ENCODE data around the gene PRM3.

The PRM3 gene

DNA sequence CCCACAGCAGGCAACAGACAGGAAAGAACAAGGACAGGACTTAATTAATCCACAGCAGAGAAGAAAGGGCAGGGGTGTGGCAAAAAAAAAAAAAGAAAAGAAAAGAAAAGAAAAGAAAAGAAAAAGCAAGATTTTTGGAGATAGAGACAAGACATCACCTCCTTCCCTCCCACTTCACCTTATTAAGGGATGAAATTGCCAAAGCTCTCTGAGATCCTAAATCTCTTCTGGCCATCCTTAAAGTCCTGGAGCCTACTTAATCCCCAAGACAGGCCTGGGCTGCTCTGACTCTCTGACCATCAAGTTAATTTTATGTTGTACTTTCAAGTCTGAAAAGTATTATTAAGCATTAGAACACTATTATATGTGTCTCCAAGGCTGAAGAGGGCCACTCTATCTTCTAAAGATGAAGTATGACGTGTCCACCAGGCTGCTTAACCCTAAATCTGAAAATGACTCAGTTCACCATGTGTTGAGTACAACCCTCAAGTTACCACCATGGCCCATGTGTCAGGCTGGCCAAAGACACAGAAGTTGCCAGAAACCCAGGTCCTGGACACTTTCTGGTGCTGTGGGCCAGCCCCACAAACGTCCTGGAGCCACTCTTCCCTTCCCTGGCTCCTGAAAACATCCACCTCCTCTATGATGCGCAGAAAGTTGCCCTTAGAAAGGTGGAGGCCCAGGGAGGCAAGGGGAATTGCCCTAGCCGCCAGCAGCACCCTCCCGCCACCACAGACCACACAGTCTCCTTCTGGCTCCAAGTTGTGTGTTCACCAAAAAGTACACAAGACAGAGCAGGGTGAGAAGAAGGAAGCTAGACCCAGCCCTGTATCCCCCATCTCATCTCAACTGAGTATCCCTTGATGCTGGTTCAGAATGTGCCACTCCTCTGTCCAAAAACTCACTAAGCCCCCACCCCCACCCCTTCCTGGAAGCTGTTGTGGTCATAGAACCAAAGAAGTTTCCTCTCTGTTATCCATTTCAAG lies 20.1 kb downstream of the PRM3 start:
- Histone ChIP-seq H3K36me3 (ENCODE audit: insufficient read depth, low read length) (no peaks in the 10 kb centered on the region), H3K9me3 (ENCODE audit: low read length) (no peaks in the 10 kb centered on the region), H3K4me3 (ENCODE audit: low read depth in 1 of 2, low read length in 2 of 2) (no peak overlapping the region), H3K27ac (ENCODE audit: low read depth, low read length) (no peak overlapping the region), H3K9ac (ENCODE audit: low read length) (no peak overlapping the region), H3K27me3 (ENCODE audit: control insufficient read depth in 1 of 2, insufficient read depth in 2 of 2, low read length in 2 of 2) (no peaks in the 10 kb centered on the region), H3K4me1 (ENCODE audit: insufficient read depth, low read length) (peaks cover 21% of the 10 kb centered on the region)

DNA sequence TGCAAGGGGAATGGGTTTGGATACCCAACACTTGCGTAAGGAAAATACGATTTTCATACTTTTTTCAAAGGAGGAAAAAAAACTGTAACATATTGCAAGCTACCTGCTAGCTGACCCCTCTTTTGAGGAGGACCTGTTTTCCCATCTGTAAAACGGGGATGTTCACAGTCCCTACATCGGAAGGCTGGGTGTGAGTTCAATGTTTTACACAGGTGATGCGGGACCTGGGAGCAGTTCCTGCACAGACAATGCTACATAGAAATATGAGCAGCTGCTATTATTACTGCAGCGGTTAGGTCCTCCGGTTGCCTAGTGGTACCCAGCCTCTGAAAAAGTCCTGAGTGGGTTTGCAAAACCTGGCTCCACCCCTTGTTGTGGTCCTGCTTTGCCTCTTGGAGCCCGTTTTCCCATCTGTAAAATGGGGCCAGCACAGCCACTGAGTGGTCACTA lies 20.9 kb downstream of the PRM3 start:
- no peak overlapping the region for H3K27ac ChIP-seq (ENCODE audit: low read depth, low read length)
- no peak overlapping the region for H3K9ac ChIP-seq (ENCODE audit: low read length)
- H3K36me3 ChIP-seq (ENCODE audit: insufficient read depth, low read length): no peaks in the 10 kb centered on the region
- H3K4me3 ChIP-seq (ENCODE audit: low read depth in 1 of 2, low read length in 2 of 2): no peak overlapping the region
- no peaks in the 10 kb centered on the region for H3K27me3 ChIP-seq (ENCODE audit: control insufficient read depth in 1 of 2, insufficient read depth in 2 of 2, low read length in 2 of 2)
- H3K4me1 ChIP-seq (ENCODE audit: insufficient read depth, low read length): peaks cover 21% of the 10 kb centered on the region
- no peaks in the 10 kb centered on the region for H3K9me3 ChIP-seq (ENCODE audit: low read length)

DNA sequence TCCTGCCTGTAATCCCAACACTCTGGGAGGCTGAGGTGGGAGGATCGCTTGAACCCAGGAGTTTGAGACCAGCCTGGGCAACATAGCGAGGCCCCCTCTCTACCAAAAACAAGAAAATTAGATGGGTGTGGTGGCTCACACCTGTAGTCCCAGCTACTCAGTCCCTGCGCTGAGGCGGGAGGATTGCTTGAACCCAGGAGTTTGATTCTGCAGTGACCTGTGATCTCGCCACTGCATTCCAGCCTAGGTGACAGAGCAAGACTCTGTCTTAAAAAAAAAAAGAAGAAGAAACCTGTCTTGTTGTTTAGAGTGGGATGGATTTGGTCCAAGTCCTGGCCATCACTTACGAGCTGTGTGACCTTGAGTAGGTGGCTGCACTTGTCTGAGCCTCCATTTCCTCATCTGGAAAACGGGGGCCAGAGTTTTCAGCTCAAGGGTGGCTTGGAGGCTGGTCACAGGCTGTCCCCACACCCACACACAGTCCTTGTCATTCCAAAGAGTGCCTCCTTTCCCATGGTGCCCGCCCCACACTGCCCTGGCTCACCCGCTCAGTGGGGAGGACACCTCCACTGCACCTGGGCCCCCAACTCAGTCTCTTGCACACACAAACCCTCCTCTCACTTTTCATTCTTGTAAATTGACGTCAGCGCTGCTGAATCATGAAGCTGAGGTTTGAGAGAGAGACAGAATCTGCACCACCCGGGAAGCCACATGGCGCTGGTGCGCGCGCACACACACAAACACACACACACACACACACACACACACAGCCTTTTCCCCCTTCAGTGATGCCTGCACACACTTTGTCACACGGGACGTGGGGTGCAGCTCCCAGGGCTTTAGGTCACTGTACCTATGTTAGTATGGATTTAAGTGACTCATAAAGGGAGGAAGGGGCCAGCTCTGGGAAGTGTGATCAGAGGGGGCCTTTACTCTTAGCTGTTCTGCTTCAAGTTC lies 21.6 kb downstream of the PRM3 start:
- Histone ChIP-seq H3K27me3 (ENCODE audit: control insufficient read depth in 1 of 2, insufficient read depth in 2 of 2, low read length in 2 of 2) (no peaks in the 10 kb centered on the region), H3K27ac (ENCODE audit: low read depth, low read length) (no peak overlapping the region), H3K4me1 (ENCODE audit: insufficient read depth, low read length) (peaks cover 18% of the 10 kb centered on the region), H3K4me3 (ENCODE audit: low read depth in 1 of 2, low read length in 2 of 2) (no peak overlapping the region), H3K9me3 (ENCODE audit: low read length) (no peaks in the 10 kb centered on the region), H3K36me3 (ENCODE audit: insufficient read depth, low read length) (no peaks in the 10 kb centered on the region), H3K9ac (ENCODE audit: low read length) (no peak overlapping the region)

DNA sequence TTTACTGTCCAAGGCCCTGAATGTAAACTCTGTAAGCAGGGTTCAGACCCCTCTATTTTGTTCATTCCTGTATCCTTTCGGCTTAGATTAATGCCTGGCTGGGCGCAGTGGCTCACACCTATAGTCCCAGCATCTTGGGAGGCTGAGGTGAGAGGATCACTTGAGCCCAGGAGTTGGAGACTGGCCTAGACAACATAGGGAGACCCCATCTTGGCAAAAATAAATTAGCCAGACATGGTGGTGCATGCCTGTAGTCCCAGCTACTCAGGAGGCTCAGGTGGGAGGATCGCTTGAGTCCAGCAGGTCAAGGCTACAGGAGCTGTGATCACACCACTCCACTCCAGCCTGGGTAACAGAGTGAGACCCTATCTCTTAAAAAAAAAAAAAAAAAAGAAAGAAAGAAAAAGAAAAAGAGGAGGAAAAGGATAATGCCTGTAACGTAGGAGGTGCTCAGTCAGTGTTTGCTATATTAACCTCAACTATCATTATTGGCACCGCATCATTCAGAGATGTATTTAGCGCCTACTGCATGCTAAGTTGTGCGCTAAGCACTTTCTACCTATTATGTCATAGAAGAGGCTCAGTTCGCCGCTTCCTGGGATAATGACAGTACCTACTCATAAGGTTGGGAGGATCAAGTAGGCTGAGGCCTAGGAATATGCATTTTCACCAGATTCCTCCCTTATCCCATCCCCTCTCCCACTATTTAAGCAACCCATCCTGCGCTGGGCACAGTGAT lies 22.5 kb downstream of the PRM3 start:
- peaks cover 17% of the 10 kb centered on the region for H3K4me1 ChIP-seq (ENCODE audit: insufficient read depth, low read length)
- no peak overlapping the region for H3K4me3 ChIP-seq (ENCODE audit: low read depth in 1 of 2, low read length in 2 of 2)
- H3K27ac ChIP-seq (ENCODE audit: low read depth, low read length): no peak overlapping the region
- no peaks in the 10 kb centered on the region for H3K9me3 ChIP-seq (ENCODE audit: low read length)
- H3K9ac ChIP-seq (ENCODE audit: low read length): no peak overlapping the region
- H3K36me3 ChIP-seq (ENCODE audit: insufficient read depth, low read length): no peaks in the 10 kb centered on the region
- H3K27me3 ChIP-seq (ENCODE audit: control insufficient read depth in 1 of 2, insufficient read depth in 2 of 2, low read length in 2 of 2): no peaks in the 10 kb centered on the region

DNA sequence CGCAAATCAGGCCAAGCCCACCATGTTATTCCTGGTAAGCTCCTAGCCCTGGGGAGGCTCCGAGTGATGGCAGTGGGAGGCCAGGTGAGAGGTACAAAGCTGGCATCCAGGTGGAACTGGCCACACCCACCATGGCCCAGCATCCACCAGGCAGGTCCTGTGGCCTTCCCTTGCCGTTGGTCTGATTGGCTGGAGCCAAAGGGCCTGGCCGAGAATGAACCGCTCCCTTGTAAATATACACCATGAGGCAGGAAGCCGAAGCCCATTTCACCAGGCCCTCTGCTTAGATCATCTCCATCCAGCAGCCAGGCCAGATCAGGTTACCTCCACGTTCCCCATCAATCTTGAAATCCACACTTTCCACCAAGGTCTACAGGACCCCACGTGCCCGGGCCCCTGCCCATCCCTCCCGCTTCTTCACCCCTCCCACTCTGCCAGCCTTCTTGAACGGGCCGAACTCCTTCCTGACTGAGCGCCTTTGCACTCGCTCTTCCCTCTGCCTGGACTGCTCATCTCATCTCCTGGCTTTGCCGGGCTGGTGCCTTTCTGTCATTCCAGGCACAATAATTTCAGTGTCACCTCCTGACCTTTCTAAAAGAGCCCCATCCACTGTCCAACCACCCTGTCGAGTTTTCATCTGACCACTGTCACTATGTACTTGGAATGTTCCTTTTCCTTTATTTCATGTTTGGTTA lies 23.2 kb downstream of the PRM3 start:
- Histone ChIP-seq H3K36me3 (ENCODE audit: insufficient read depth, low read length) (no peaks in the 10 kb centered on the region), H3K27ac (ENCODE audit: low read depth, low read length) (no peak overlapping the region), H3K4me3 (ENCODE audit: low read depth in 1 of 2, low read length in 2 of 2) (no peak overlapping the region), H3K4me1 (ENCODE audit: insufficient read depth, low read length) (peaks cover 17% of the 10 kb centered on the region), H3K9ac (ENCODE audit: low read length) (no peak overlapping the region), H3K9me3 (ENCODE audit: low read length) (no peaks in the 10 kb centered on the region), H3K27me3 (ENCODE audit: control insufficient read depth in 1 of 2, insufficient read depth in 2 of 2, low read length in 2 of 2) (no peaks in the 10 kb centered on the region)

DNA sequence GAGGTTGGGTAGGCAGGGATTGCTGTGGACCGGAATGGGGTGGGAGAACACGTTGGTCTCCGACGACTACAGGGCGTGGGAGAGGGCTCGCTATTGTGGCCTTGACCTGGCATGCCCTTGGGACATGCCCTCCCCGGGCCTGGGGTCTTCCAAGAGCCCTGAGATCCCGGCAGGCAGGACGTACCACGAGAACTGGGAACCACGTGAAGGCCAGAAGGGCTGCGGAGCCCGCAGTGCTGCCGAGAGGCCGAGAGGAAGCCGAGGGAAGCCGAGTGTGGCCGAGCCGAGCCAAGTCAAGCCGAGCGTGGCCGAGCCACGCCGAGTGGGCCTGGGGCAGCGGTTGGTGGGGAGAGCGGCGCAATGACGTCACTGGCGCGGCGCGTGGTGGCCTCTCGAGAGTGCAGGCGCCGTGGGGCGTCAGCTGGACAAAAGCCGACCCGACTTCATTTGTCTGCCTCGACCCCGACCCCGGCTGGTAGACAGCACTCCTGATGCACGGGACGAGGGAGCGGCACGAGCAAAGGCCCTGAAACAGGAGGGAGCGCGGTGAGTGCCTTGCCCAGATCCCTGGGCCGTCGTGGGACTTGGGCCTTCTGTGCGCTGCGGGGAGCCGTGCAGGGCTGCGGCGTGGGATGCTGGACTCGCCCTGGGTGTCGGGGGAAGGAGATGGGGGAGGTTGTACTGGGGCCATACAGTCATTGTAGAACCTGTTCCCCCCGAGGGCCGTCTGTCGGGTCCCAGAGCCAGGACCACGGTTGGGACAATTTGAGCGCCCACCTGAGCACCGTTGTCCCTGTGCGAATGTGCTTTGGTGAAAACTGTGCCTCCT lies 24.0 kb downstream of the PRM3 start:
- Histone ChIP-seq H3K4me3 (ENCODE audit: low read depth in 1 of 2, low read length in 2 of 2) (no peak overlapping the region), H3K27ac (ENCODE audit: low read depth, low read length) (no peak overlapping the region), H3K36me3 (ENCODE audit: insufficient read depth, low read length) (no peaks in the 10 kb centered on the region), H3K9ac (ENCODE audit: low read length) (no peak overlapping the region), H3K27me3 (ENCODE audit: control insufficient read depth in 1 of 2, insufficient read depth in 2 of 2, low read length in 2 of 2) (no peaks in the 10 kb centered on the region), H3K9me3 (ENCODE audit: low read length) (no peaks in the 10 kb centered on the region), H3K4me1 (ENCODE audit: insufficient read depth, low read length) (peaks cover 15% of the 10 kb centered on the region)

DNA sequence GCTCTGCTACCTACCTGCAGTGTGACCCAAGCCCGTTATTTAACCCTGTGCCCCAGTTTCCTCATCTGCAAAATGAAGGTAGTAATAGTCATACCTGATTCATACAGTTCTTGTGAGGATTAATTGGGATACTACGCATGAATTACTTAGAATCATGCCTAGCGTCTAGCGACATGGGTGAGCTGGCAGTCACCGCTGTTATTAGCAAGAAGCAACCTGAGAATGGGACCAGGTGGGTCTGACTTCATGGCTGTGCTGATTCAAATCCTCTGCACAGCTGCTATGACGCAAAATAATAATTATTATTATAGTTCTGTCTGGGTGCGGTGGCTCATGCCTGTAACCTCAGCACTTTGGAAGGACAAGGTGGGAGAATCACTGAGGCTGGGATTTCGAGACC lies 25.3 kb downstream of the PRM3 start:
- H3K9me3 ChIP-seq (ENCODE audit: low read length): no peaks in the 10 kb centered on the region
- peaks cover 4% of the 10 kb centered on the region for H3K4me1 ChIP-seq (ENCODE audit: insufficient read depth, low read length)
- H3K27ac ChIP-seq (ENCODE audit: low read depth, low read length): no peak overlapping the region
- no peak overlapping the region for H3K4me3 ChIP-seq (ENCODE audit: low read depth in 1 of 2, low read length in 2 of 2)
- H3K9ac ChIP-seq (ENCODE audit: low read length): no peak overlapping the region
- H3K27me3 ChIP-seq (ENCODE audit: control insufficient read depth in 1 of 2, insufficient read depth in 2 of 2, low read length in 2 of 2): no peaks in the 10 kb centered on the region
- H3K36me3 ChIP-seq (ENCODE audit: insufficient read depth, low read length): no peaks in the 10 kb centered on the region

DNA sequence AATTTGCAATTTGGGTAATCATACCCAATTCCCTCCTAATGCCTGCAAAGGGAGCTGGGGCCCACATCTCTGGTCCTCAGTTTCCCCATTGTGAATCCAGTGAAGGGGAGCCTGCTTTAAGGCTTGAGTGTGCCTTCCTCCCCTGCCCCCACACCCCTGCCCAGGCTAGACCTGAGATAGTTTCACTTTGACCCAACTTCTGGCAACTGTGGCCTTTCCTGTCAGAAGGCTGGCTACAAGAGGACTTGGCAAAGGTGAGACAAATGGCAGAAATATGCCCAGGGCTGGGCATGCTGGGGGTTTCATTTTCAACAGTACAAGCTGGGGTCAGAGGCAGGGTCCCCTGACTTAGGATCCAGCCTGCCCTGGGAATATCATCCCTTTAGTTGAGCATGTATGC lies 27.4 kb downstream of the PRM3 start:
- Histone ChIP-seq H3K9ac (ENCODE audit: low read length) (no peak overlapping the region), H3K4me1 (ENCODE audit: insufficient read depth, low read length) (no peaks in the 10 kb centered on the region), H3K36me3 (ENCODE audit: insufficient read depth, low read length) (no peaks in the 10 kb centered on the region), H3K27me3 (ENCODE audit: control insufficient read depth in 1 of 2, insufficient read depth in 2 of 2, low read length in 2 of 2) (no peaks in the 10 kb centered on the region), H3K4me3 (ENCODE audit: low read depth in 1 of 2, low read length in 2 of 2) (no peak overlapping the region), H3K9me3 (ENCODE audit: low read length) (no peaks in the 10 kb centered on the region), H3K27ac (ENCODE audit: low read depth, low read length) (no peak overlapping the region)

DNA sequence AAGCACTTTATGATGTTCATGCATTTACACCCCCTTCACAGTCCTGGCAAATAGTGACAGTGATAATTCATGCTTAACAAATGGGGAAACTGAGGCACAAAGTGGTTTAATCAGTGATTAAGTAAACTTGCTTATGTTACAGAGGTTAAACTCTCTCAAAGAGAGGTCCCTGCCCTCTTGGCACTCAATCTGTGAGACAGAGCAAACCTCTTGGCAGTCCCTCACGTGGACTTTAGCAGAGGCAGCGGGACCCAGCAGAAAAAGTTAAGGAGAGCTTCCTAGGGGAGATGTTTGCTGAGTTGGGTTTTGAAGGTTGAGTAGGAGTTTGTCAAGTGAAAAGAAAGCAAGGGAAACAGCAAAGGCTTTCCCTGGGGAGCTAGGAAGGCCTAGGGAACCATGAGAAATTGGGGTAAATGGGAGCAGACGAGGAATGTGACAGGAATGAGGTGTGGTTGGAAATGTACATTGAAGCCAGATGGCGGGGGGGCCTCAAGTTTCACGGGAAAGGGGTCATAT lies 28.1 kb downstream of the PRM3 start:
- no peaks in the 10 kb centered on the region for H3K9me3 ChIP-seq (ENCODE audit: low read length)
- H3K36me3 ChIP-seq (ENCODE audit: insufficient read depth, low read length): no peaks in the 10 kb centered on the region
- no peak overlapping the region for H3K27ac ChIP-seq (ENCODE audit: low read depth, low read length)
- no peaks in the 10 kb centered on the region for H3K4me1 ChIP-seq (ENCODE audit: insufficient read depth, low read length)
- H3K4me3 ChIP-seq (ENCODE audit: low read depth in 1 of 2, low read length in 2 of 2): no peak overlapping the region
- no peak overlapping the region for H3K9ac ChIP-seq (ENCODE audit: low read length)
- no peaks in the 10 kb centered on the region for H3K27me3 ChIP-seq (ENCODE audit: control insufficient read depth in 1 of 2, insufficient read depth in 2 of 2, low read length in 2 of 2)

DNA sequence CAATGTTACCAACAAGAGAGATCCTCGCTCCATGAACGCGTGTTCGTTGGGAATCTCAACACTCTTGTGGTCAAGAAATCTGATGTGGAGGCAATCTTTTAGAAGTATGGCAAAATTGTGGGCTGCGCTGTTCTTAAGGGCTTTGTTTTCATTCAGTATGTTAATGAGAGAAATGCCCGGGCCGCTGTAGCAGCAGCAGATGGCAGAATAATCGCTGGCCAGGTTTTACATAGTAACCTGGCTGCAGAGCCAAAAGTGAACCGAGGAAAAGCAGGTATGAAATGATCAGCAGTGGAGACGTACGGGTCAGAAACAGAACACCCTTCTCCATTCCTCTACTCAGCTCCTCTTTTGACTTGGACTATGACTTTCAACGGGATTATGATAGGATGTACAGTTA lies 30.8 kb downstream of the PRM3 start:
- Histone ChIP-seq H3K36me3 (ENCODE audit: insufficient read depth, low read length) (no peaks in the 10 kb centered on the region), H3K9me3 (ENCODE audit: low read length) (no peaks in the 10 kb centered on the region), H3K9ac (ENCODE audit: low read length) (no peak overlapping the region), H3K4me3 (ENCODE audit: low read depth in 1 of 2, low read length in 2 of 2) (no peak overlapping the region), H3K27me3 (ENCODE audit: control insufficient read depth in 1 of 2, insufficient read depth in 2 of 2, low read length in 2 of 2) (no peaks in the 10 kb centered on the region), H3K4me1 (ENCODE audit: insufficient read depth, low read length) (no peaks in the 10 kb centered on the region), H3K27ac (ENCODE audit: low read depth, low read length) (no peak overlapping the region)

Data from muscle layer of colon (tissue), 2 donors.